ENCODE measurements around the gene MAD2L1. TPM values are rescaled to one million over a fixed set of nuclear protein-coding genes. Genes with fewer than 3 reads are reported as not detected.
A peak's percentile ranks its signal among the peaks of the same experiment; 100 is the strongest.

The MAD2L1 gene
- 10 to 100 TPM in 1 of 2 donors, 1 to 10 TPM in 1; 6.3 to 11.1 TPM for total RNA-seq
- polyA plus RNA-seq (ENCODE audit: insufficient read depth, low read depth, low replicate concordance): 24.4 TPM
- long read RNA-seq, donor 1, full-length matches to known transcripts: 23 of 23 reads
- long read RNA-seq, donor 1, partial matches to known transcripts: 0 of 23 reads
- long read RNA-seq, donor 1, other reads (novel, unspliced or antisense): 0 of 23 reads
- long read RNA-seq, donor 2, full-length matches to known transcripts: 13 of 13 reads
- long read RNA-seq, donor 2, partial matches to known transcripts: 0 of 13 reads
- long read RNA-seq, donor 2, other reads (novel, unspliced or antisense): 0 of 13 reads

DNA sequence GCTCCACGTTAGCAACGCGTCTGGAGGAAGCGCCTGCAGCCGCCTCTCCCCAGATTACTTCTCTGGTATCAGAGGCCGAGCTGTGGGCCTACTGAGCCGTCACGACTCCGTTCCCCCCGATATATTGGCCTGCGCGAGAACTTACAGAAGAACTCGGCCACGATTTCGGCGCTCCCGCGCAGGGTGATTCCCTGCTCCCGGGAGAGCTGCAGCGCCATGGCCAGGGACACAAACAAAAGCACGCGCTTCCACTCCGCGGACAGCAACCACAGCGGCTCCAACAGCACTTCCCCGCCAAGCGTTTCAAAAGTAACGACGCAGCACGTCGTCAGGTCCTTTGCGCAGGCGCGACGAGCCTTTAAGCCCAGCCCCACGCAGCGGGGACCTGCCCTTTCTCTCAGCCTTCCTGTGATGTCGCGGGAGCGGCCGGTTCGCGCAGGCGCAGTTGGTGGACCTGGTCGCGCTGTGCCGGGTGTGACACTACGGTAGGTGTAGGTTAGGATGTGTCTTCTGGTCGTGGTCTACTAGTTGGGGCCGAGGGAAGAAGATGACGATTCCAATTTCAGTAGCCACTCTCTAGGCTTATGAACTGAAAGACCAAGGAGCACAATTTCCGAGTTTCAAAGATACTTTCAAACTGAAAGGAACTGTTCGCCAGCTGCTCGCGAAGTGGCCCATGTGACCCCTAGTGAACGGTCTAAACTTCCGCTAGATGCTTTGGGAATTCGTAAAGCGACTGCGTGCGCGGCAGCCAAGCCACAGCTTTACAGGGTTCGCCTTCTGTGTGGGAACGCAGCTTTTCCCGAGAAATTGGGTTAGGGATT is at the start of gene MAD2L1:
Gene MAD2L1 (minus strand): TSS at position 332 of the 824 bp plus-strand sequence. CDS start 114 bp downstream, at position 218.
- peak; percentile 50 for TF ChIP-seq POLR2A (IDR thresholded peaks at IDR 0.05)
- TF ChIP-seq, protein P1, sequence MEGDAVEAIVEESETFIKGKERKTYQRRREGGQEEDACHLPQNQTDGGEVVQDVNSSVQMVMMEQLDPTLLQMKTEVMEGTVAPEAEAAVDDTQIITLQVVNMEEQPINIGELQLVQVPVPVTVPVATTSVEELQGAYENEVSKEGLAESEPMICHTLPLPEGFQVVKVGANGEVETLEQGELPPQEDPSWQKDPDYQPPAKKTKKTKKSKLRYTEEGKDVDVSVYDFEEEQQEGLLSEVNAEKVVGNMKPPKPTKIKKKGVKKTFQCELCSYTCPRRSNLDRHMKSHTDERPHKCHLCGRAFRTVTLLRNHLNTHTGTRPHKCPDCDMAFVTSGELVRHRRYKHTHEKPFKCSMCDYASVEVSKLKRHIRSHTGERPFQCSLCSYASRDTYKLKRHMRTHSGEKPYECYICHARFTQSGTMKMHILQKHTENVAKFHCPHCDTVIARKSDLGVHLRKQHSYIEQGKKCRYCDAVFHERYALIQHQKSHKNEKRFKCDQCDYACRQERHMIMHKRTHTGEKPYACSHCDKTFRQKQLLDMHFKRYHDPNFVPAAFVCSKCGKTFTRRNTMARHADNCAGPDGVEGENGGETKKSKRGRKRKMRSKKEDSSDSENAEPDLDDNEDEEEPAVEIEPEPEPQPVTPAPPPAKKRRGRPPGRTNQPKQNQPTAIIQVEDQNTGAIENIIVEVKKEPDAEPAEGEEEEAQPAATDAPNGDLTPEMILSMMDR (IDR thresholded peaks at IDR 0.05): no peak

DNA sequence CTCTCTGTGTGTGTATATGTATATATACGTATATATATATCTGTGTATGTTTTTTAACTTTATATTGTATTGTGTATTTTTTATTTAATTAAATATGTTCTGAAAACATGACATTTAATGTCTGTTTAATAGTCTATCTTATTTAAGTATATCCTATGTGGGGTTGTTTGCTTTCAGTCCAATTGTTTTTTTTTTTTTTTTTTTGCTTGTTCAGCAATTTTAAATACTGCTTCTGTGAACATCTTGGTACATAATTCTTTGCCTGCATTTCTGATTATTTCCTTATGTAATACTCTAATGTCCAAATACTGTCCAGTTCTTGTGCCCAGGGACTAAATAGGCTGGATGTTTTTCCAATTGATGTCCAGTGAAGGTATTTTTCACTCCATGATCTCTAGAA is 45.1 kb upstream of the MAD2L1 start:
- Histone ChIP-seq H3K27ac (no peak overlapping the region), H3K4me3 (no peak overlapping the region), H3K9me3 (no peaks in the 10 kb centered on the region), H3K36me3 (ENCODE audit: low read depth, missing control alignments) (no peaks in the 10 kb centered on the region), H3K27me3 (no peaks in the 10 kb centered on the region), H3K4me1 (no peaks in the 10 kb centered on the region)
- TF ChIP-seq, protein P1 (IDR thresholded peaks at IDR 0.05): no peak
- no peak for TF ChIP-seq POLR2A (IDR thresholded peaks at IDR 0.05)
- intact Hi-C loops (cut with DNase I; ENCODE audit: low total_unique reads): no loop called here
- no peak for DNase-seq
- WGBS, 2 donors: 94 to 95% methylated on average over 1 of the region's 1 CpG

More for the DNA sequence above, at the start of gene MAD2L1:
- Histone ChIP-seq H3K27me3 (no peaks in the 10 kb centered on the region), H3K27ac (peak within 1 kb of the TSS; percentile 93 to 94), H3K36me3 (ENCODE audit: low read depth, missing control alignments) (no peaks in the 10 kb centered on the region), H3K9me3 (no peaks in the 10 kb centered on the region), H3K4me3 (peak within 1 kb of the TSS; percentile 70 to 81), H3K4me1 (peaks cover 3% of the 10 kb centered on the region)
- 0% methylated on average over 38 to 64 of the region's 65 CpGs for WGBS, 2 donors
- intact Hi-C loops (cut with DNase I; ENCODE audit: low total_unique reads): no loop called here
- peak; percentile 99 for DNase-seq

GRCh38 chr4:120109406-120109805 is 42.8 kb upstream of the MAD2L1 start:
- DNase-seq: no peak
- H3K36me3 ChIP-seq (ENCODE audit: low read depth, missing control alignments): no peaks in the 10 kb centered on the region
- H3K27ac ChIP-seq: no peak overlapping the region
- no peaks in the 10 kb centered on the region for H3K27me3 ChIP-seq
- H3K9me3 ChIP-seq: no peaks in the 10 kb centered on the region
- no peak overlapping the region for H3K4me3 ChIP-seq
- TF ChIP-seq, protein P1 (IDR thresholded peaks at IDR 0.05): no peak
- intact Hi-C loops (cut with DNase I; ENCODE audit: low total_unique reads): no loop called here
- no peaks in the 10 kb centered on the region for H3K4me1 ChIP-seq

DNA sequence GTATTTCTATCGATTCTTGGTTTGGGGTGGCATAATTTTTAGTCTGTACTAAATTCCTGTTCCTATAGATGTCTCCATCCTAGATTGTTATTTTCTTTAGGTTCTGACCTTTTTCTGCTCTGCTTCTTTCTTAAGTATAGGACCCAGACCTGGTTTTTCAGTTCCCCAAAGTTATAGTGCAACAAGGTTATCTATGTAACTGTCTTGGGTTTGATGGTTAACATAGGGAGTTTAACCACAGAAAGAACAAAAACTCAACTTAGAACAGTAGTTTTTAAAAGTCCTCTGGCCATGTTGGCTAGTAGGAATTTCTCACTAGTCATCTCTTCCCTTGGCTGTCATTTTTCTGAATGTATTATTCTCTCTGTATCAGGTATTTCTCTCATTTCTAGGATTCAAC is 38.8 kb upstream of the MAD2L1 start:
- Histone ChIP-seq H3K36me3 (ENCODE audit: low read depth, missing control alignments) (no peaks in the 10 kb centered on the region), H3K9me3 (no peaks in the 10 kb centered on the region), H3K27me3 (no peaks in the 10 kb centered on the region), H3K4me3 (no peak overlapping the region), H3K27ac (no peak overlapping the region), H3K4me1 (no peaks in the 10 kb centered on the region)
- intact Hi-C loops (cut with DNase I; ENCODE audit: low total_unique reads): no loop called here
- WGBS, 2 donors: 93 to 97% methylated on average over 1 of the region's 1 CpG
- TF ChIP-seq, protein P1 (IDR thresholded peaks at IDR 0.05): no peak
- no peak for TF ChIP-seq POLR2A (IDR thresholded peaks at IDR 0.05)
- no peak for DNase-seq

Measured in testis (tissue), 5 donors.